Esophagus (tissue), 2 donors: ENCODE measurements around the gene TST. TPM values are rescaled to one million over a fixed set of nuclear protein-coding genes. Genes with fewer than 3 reads are reported as not detected.

ENCODE experiments used
- H3K27ac ChIP-seq, 2 donors: one replicate each; pipeline ENCODE4 v1.5.1; 2013; ENCODE audit warnings: low read depth in 2 of 2, mild to moderate bottlenecking in 2 of 2, inconsistent platforms in 1 of 2, low read length in 1 of 2, moderate library complexity in 1 of 2
- H3K27me3 ChIP-seq, 2 donors: one replicate each; pipeline ENCODE4 v1.6.1; 2013; ENCODE audit warnings: low read length in 2 of 2, control low read depth in 1 of 2, mild to moderate bottlenecking in 1 of 2; ENCODE audit not compliant: insufficient read depth in 2 of 2, control insufficient read depth in 1 of 2
- H3K36me3 ChIP-seq, 2 donors: one replicate each; pipeline ENCODE4 v1.6.1; 2013; ENCODE audit warnings: low read length in 1 of 2; ENCODE audit not compliant: control insufficient read depth in 2 of 2, insufficient read depth in 2 of 2
- H3K4me1 ChIP-seq, 2 donors: one replicate each; pipeline ENCODE4 v1.6.1; 2013; ENCODE audit warnings: low read length in 1 of 2; ENCODE audit not compliant: control insufficient read depth in 2 of 2, insufficient read depth in 2 of 2
- H3K4me3 ChIP-seq, 2 donors: one replicate each; pipeline ENCODE4 v1.5.1; 2013; ENCODE audit warnings: low read length in 2 of 2, mild to moderate bottlenecking in 2 of 2, low read depth in 1 of 2, moderate library complexity in 1 of 2
- H3K9me3 ChIP-seq, 2 donors: one replicate each; pipeline ENCODE4 v1.6.1; 2013; ENCODE audit warnings: mild to moderate bottlenecking in 2 of 2, low read depth in 1 of 2, low read length in 1 of 2, moderate library complexity in 1 of 2; ENCODE audit not compliant: control insufficient read depth in 2 of 2, insufficient read depth in 1 of 2
- WGBS, 2 donors: extraction: QIAGEN DNeasy Blood & Tissue Kit; methylation state at CpG; one replicate each; pipeline ENCODE4 v1.1.7; 2013; 5-methylcytosine and 5-hydroxymethylcytosine counted together
- polyA plus RNA-seq, 2 donors: library from polyadenylated mRNA; stranded (reverse); fragments of 200-250 nt; gene quantifications; one replicate each; pipeline ENCODE4 v1.2.3, GENCODE V29; 2013
- donor health status: healthy with polysubstance abuse.
- donor health status: Bipolar disorder and iron deficiency.

The TST gene
- polyA plus RNA-seq, 2 donors, result 108 to 140 TPM

DNA sequence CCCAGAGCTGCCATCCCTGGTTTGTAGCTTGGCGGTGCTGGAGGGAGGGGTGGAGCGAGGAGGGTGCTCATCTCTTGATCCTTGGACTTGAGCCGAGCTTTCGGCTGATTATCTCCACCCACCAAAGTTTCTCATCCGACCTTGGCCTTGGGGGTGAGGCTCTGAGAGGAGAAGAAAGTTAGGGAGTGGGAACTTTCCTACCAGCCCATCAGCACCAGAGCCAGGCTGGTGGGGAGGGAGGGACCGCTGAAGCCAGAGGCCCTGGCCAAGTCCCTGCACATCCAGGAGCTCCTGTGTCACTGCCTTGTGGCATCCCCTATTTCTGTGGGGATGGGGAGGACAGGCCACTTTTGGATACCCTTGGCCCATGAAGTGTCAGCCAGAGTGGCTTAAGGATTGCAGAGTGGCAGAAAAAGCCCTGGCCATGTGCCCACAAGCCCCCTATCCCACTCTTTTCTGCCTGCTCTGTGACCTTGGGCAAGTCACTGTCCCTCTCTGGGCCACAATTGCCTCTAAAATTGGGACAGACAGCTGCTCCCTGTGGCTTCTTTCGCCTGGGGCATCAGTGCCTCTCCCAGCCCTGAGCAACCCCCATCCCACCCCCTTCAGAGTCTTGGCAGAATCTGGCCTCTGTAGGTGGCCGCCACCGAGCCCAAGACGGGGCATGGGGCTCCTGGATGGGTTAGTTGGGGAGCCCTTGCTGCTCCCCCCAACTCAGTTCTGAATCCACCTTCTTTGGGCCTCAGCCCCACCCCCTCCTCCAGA lies 42.5 kb upstream of the TST start:
- Histone ChIP-seq H3K36me3 (peaks cover 0 to 12% of the 10 kb centered on the region in 2 donors), H3K27me3 (no peaks in the 10 kb centered on the region), H3K4me3 (no peak overlapping the region), H3K4me1 (no peaks in the 10 kb centered on the region), H3K27ac (no peak overlapping the region), H3K9me3 (no peaks in the 10 kb centered on the region)
- 77 to 84% methylated on average over 10 of the region's 10 CpGs for WGBS, 2 donors

DNA sequence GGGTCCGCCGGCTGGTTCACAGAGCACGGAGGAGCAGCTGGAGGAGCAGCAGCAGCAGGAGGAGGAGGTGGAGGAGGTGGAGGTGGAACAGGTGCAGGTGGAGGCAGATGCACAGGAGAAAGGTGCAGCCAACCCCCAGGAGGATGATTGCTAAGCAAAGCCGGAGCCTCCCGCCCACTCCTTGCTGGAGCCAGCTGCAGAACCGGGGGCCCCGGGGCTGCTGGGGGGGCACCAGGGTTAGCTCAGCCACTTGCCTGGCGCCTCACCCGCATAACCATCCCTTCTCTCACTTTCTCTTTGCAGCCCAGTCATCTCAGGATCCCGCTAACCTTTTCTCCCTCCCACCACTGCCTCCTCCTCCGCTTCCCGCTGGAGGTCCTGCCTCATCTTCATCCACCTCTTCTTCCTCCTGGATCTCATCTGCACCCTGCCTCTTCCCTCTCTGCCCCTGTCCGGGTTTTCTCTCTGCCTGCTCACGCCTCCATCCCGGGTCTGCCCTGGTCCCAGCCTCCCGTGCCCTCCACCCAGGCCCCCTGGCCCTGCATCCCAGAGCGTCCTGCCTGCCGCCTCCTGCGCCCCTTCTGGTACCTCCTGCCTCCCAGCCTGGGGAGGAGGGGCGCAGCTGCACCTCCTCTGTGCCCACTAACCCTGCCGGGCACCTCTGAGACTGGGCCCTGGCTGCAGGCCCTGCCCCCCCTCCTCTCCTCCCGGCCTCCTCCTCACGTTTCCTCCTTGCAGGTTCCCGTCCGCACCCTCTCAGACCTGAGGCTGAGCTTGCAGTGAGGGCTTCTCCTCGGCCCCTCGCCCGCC lies 41.8 kb upstream of the TST start:
- 79% methylated on average over 21 to 28 of the region's 28 CpGs for WGBS, 2 donors
- H3K36me3 ChIP-seq, result peaks cover 0 to 12% of the 10 kb centered on the region in 2 donors

GRCh38 chr22:37059876-37060449 lies 40.7 kb upstream of the TST start:
- peaks cover 0 to 14% of the 10 kb centered on the region in 2 donors for H3K36me3 ChIP-seq
- WGBS, 2 donors, result 72 to 74% methylated on average over 9 of the region's 9 CpGs
- H3K4me3 ChIP-seq, result no peak overlapping the region
- no peak overlapping the region for H3K27ac ChIP-seq
- H3K9me3 ChIP-seq, result no peaks in the 10 kb centered on the region
- no peaks in the 10 kb centered on the region for H3K27me3 ChIP-seq
- no peaks in the 10 kb centered on the region for H3K4me1 ChIP-seq

More for the DNA sequence above, 41.8 kb upstream of the TST start:
- Histone ChIP-seq H3K27ac (no peak overlapping the region), H3K27me3 (no peaks in the 10 kb centered on the region), H3K4me3 (no peak overlapping the region), H3K4me1 (no peaks in the 10 kb centered on the region), H3K9me3 (no peaks in the 10 kb centered on the region)

DNA sequence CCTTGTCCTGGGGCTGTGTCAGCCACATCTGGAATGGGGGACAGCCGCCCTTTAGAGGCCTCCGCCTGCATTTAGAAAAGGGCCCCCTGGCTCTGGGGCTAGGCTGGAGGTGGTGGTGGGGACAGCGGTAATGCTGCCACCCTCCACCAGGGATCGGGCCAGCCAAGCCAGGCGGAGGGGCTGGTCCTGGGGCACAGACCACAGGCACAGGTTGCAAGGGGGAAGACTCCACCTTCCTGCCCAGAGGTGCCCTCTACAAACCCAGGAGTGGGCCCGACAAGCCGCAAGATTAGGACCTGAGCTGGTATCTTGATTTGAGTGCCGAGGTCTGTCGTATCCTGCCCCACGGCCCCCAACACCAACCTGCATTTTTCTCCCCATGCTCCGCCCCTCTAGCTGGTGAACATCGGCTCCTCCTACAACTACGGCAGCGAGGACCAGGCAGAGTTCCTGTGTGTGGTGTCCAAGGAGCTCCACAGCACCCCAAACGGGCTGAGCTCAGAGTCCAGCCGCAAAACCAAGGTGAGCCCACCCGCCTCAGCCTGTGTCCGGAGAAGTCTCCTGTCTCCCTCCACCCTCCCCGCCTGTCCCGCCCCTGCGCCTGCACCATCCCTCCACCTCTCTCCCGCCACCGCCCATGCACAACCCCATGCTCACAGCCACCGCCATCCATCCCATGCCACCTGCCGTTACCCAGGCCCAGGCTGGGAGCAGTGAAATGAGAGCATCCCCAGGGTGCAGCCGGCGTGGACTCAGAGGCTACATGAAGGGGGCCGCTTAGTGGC lies 39.9 kb upstream of the TST start:
- no peaks in the 10 kb centered on the region for H3K9me3 ChIP-seq
- no peak overlapping the region for H3K27ac ChIP-seq
- H3K36me3 ChIP-seq, result peaks cover 0 to 14% of the 10 kb centered on the region in 2 donors
- H3K4me3 ChIP-seq, result no peak overlapping the region
- WGBS, 2 donors, result 92% methylated on average over 28 of the region's 28 CpGs
- no peaks in the 10 kb centered on the region for H3K27me3 ChIP-seq
- peaks cover 0 to 2% of the 10 kb centered on the region in 2 donors for H3K4me1 ChIP-seq

DNA sequence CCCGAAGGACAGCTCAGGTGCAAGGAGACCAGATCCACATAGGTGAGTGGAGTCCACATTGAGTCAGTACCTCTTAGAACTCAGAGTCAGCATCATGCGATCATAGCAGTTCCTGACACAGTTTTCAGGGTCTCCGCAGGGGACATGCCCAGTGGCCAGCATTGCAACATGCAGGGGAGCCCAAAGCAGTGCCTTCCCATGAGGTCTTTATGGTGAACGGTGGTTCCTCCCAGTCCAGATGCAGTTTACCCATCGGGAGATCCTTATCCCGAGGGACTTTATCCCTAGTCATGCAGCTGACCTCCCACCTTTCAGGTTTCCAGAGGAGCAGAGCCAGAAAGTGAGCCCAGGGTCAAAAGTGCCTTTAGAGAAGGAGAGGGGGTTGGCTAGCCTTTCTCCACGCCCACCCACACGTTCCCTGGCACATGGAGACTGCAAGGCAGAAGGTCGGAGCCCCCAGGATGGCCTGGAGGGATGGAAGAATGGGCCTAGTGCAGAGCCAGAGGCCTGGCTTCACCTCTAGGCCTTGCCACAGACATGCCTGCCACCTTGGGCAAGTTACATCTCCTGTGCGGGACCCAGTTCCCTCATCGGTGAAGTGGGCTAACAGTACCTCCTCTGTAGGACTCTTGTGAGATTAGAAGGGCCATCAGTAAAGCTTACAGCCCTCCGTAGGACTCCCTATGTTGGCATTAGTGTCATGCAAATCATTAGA lies 38.7 kb upstream of the TST start:
- 89 to 93% methylated on average over 12 of the region's 12 CpGs for WGBS, 2 donors
- no peaks in the 10 kb centered on the region for H3K9me3 ChIP-seq
- no peak overlapping the region for H3K4me3 ChIP-seq
- peaks cover 0 to 11% of the 10 kb centered on the region in 2 donors for H3K4me1 ChIP-seq
- no peaks in the 10 kb centered on the region for H3K27me3 ChIP-seq
- peaks cover 0 to 14% of the 10 kb centered on the region in 2 donors for H3K36me3 ChIP-seq
- H3K27ac ChIP-seq, result no peak overlapping the region

GRCh38 chr22:37057226-37057625 lies 38.0 kb upstream of the TST start:
- peaks cover 0 to 14% of the 10 kb centered on the region in 2 donors for H3K36me3 ChIP-seq
- no peaks in the 10 kb centered on the region for H3K9me3 ChIP-seq
- H3K27ac ChIP-seq, result no peak overlapping the region
- H3K4me3 ChIP-seq, result no peak overlapping the region
- no peaks in the 10 kb centered on the region for H3K27me3 ChIP-seq
- WGBS, 2 donors, result 85 to 88% methylated on average over 9 of the region's 9 CpGs
- H3K4me1 ChIP-seq, result peaks cover 0 to 16% of the 10 kb centered on the region in 2 donors

DNA sequence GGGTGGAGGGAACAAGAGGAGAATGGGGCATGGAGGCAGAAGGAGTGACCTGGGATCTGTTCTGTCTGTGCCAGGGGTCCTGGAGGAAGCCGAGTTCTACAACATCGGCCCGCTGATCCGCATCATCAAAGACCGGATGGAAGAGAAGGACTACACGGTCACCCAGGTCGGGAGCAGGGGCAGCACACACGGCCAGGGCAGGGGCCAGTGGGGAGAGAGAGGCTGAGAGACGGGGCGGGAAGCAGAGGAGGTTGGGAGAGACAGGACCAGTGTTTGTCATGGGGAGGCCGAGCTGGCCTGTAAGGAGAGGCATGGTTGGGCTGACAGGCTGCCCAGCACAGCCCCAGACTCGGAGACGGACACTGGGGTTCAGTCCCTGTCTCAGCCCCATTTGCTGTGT lies 37.0 kb upstream of the TST start:
- peaks cover 0 to 14% of the 10 kb centered on the region in 2 donors for H3K36me3 ChIP-seq
- H3K4me3 ChIP-seq, result no peak overlapping the region
- H3K27ac ChIP-seq, result no peak overlapping the region
- H3K4me1 ChIP-seq, result peaks cover 0 to 17% of the 10 kb centered on the region in 2 donors
- H3K9me3 ChIP-seq, result no peaks in the 10 kb centered on the region
- H3K27me3 ChIP-seq, result no peaks in the 10 kb centered on the region
- 95 to 97% methylated on average over 13 of the region's 13 CpGs for WGBS, 2 donors

DNA sequence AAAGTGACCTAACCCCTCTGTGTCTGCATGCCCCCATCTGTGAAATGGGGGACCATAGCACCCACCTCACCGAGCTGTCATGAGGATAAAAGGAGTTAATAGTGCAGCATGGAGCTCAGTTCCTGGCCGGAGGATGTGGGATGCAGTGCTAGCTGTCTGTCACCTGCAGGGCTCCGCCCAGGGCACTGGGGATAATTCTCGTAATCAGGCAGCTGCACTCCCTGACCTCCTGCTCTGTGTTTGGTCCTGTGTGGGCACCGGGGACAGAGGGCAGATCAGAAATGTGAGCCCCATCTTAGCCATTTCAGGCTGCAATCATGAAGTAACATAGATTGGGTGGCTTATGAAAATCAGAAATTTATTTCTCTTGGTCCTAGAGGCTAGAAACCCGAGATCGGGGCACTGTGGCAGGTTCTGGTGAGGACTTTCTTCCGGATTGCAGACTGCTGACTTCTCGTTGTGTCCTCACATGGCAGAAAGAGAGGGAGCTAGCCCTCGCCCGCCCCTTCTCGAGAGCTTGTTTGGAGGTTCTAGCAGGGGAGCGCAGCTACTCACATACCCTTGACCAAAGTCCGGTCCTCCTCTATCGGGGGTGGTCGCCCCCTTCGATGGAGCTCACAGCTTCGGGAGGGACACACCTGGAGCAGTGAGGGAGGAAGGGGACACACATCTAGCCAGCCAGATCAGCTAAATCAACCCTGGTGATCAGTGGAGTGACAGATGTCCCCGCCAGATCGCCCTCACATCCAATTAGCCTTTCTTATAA lies 35.5 kb upstream of the TST start:
- Histone ChIP-seq H3K27me3 (no peaks in the 10 kb centered on the region), H3K27ac (no peak overlapping the region), H3K4me3 (no peak overlapping the region), H3K36me3 (peaks cover 0 to 14% of the 10 kb centered on the region in 2 donors), H3K9me3 (no peaks in the 10 kb centered on the region), H3K4me1 (peaks cover 0 to 17% of the 10 kb centered on the region in 2 donors)
- WGBS, 2 donors, result 89 to 94% methylated on average over 20 of the region's 20 CpGs
